Activated T-cell treated with anti-CD3 and anti-CD28 coated beads, Interleukin-2, amount 50 U/mL, for 72 hours (primary cell): Measurements from ENCODE around the gene OGA. TPM values are rescaled to one million over a fixed set of nuclear protein-coding genes. Genes with fewer than 3 reads are reported as not detected.

ENCODE experiments used
- ATAC-seq, 2 donors: fragments of 150-1000 bp; cut with Tn5 transposase; replicated peaks in 1 of 2; 2 replicates each; pipeline ENCODE4 v1.10.0; 2021; ENCODE audit warnings: moderate library complexity in 2 of 2, mild to moderate bottlenecking in 1 of 2
- DNase-seq, 2 donors: peaks; one replicate each; pipeline ENCODE4 v3.0.0; 2021 to 2022; ENCODE audit warnings: mixed read lengths in 1 of 2
- H3K27ac Mint-ChIP-seq: one replicate; pipeline ENCODE4 v1.8.0; 2022; ENCODE audit warnings: mild to moderate bottlenecking, moderate library complexity, mixed read lengths
- H3K27me3 Mint-ChIP-seq: one replicate; pipeline ENCODE4 v1.8.0; 2022; ENCODE audit warnings: low read depth, mixed read lengths
- H3K36me3 Mint-ChIP-seq, 2 donors: one replicate each; pipeline ENCODE4 v1.8.0; 2022; ENCODE audit warnings: mixed read lengths in 2 of 2, mild to moderate bottlenecking in 1 of 2; ENCODE audit not compliant: insufficient read depth in 2 of 2
- H3K4me1 Mint-ChIP-seq: one replicate; pipeline ENCODE4 v1.8.0; 2022; ENCODE audit warnings: low read depth, mixed read lengths
- H3K4me3 Mint-ChIP-seq, 2 donors: one replicate each; pipeline ENCODE4 v1.8.0; 2022; ENCODE audit warnings: mild to moderate bottlenecking in 2 of 2, mixed read lengths in 2 of 2, moderate library complexity in 2 of 2
- H3K9me3 Mint-ChIP-seq, 2 donors: one replicate each; pipeline ENCODE4 v1.8.0; 2022; ENCODE audit warnings: mixed read lengths in 2 of 2
- total RNA-seq, 2 donors: library from RNA; stranded (reverse); gene quantifications; one replicate each; pipeline ENCODE4 v1.2.3, GENCODE V29; 2022

The OGA gene
- 100 to 1,000 TPM; 165 to 170 TPM for total RNA-seq

DNA sequence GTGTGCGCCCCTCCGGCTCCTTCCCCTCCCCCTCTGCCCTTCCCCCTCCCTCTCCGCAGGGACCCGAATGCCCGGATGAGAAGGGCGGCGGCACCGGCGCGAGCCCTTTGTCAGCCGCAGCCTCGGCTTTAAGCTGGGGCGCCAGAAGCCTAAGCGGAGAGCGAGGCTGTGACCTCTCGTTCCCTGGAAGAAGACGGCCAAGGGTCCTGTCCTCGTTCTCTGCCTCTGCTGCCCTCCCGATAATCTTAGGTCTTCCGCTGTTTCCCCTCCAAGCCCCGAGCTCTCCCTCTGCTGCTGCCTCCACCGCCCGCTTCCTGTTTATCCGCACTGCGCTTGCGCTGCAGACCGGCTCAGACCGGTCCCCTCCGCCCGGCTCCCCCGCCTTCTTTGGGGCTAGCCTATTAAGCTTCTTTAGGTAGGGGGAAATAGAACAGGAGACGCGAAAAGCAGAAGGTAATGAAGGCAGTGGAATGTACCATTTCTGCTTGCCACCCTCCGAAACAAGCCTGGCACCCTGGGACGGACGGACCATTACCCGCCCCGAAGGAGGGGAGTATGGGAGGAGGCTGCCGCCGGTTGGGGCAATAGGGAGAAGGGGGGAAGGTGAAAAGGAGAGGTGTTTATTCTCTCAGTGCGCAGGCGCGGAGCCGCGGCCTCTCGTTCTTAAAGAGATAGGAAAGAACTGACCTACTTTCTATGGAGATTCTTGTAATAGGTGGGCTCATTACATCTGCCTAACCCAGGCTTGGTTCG, at the start of gene OGA:
Gene OGA, minus strand, starts transcription at position 326 of the 753 bp plus-strand sequence. CDS start 422 bp downstream, outside the sequence.
- peak; percentile 92 to 93 for ATAC-seq

GRCh38 chr10:101867931-101868330, 49.7 kb upstream of the OGA start:
- Mint-ChIP-seq H3K4me3 (no peak overlapping the region), H3K9me3 (no peaks in the 10 kb centered on the region), H3K36me3 (peaks cover 0 to 4% of the 10 kb centered on the region in 2 donors), H3K27me3 (no peaks in the 10 kb centered on the region), H3K27ac (no peak overlapping the region), H3K4me1 (no peaks in the 10 kb centered on the region)
- ATAC-seq, result no peak
- DNase-seq, result no peak

More for the DNA sequence above, at the start of gene OGA:
- Mint-ChIP-seq H3K4me3 (peak within 1 kb of the TSS; percentile 93 to 96), H3K27ac (peak within 1 kb of the TSS; percentile 94), H3K4me1 (peaks cover 59% of the 10 kb centered on the region), H3K36me3 (peaks cover 14 to 18% of the 10 kb centered on the region in 2 donors), H3K9me3 (no peaks in the 10 kb centered on the region), H3K27me3 (no peaks in the 10 kb centered on the region)
- peak; percentile 97 to 99 for DNase-seq

GRCh38 chr10:101859530-101859929, 41.3 kb upstream of the OGA start:
- H3K27me3 Mint-ChIP-seq, result no peaks in the 10 kb centered on the region

GRCh38 chr10:101858723-101859500, 40.7 kb upstream of the OGA start:
- Mint-ChIP-seq H3K27ac (no peak overlapping the region), H3K9me3 (peaks cover 0 to 2% of the 10 kb centered on the region in 2 donors), H3K36me3 (peaks cover 5 to 13% of the 10 kb centered on the region in 2 donors), H3K27me3 (no peaks in the 10 kb centered on the region), H3K4me3 (no peak overlapping the region), H3K4me1 (peaks cover 10% of the 10 kb centered on the region)
- DNase-seq (no peak), ATAC-seq (peak; percentile 80 to 97)

More at GRCh38 chr10:101859530-101859929, 41.3 kb upstream of the OGA start:
- Mint-ChIP-seq H3K36me3 (peaks cover 5 to 13% of the 10 kb centered on the region in 2 donors), H3K4me1 (peaks cover 10% of the 10 kb centered on the region), H3K9me3 (peaks cover 0 to 2% of the 10 kb centered on the region in 2 donors), H3K4me3 (no peak overlapping the region), H3K27ac (no peak overlapping the region)
- ATAC-seq (peak in 1 of 2 donors; percentile 4), DNase-seq (no peak)

DNA sequence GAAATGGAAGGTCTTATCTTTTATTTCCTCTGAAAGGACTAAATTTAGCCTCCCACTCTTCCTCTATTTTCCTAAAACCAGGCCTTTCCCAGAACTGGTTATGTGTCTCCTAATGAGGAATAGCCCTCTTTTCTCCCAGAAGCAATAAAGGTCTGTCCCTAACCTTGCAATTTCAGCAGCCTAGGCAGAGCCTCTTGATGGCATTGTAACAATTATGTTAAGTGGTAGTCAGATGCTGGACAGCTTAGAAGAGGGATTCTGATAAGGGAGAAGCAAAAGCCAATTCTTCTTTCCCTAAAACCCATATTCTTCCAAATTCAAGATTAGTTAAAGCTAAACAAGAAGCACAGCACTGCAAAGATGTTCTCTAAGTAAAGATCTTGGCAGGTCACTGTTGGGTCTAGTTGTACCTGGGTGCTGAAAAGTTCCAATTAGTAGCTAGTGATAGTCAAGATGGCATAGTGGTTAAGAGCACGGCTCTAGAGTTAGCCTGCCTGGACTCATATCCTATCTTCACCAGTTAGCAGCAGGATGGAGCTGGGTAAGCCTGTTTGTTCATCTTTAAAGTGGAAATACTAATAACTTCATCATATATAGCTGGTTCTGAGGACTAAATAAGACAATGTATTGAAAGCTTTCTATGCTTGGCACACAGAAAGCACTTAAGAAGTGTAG, 39.7 kb upstream of the OGA start:
- H3K36me3 Mint-ChIP-seq, result peaks cover 5 to 13% of the 10 kb centered on the region in 2 donors
- H3K27ac Mint-ChIP-seq, result no peak overlapping the region
- peaks cover 0 to 2% of the 10 kb centered on the region in 2 donors for H3K9me3 Mint-ChIP-seq
- DNase-seq (no peak), ATAC-seq (no peak)
- peaks cover 10% of the 10 kb centered on the region for H3K4me1 Mint-ChIP-seq
- no peak overlapping the region for H3K4me3 Mint-ChIP-seq
- H3K27me3 Mint-ChIP-seq, result no peaks in the 10 kb centered on the region

GRCh38 chr10:101856626-101857025, 38.4 kb upstream of the OGA start:
- Mint-ChIP-seq H3K27me3 (no peaks in the 10 kb centered on the region), H3K4me1 (peaks cover 10% of the 10 kb centered on the region), H3K36me3 (peaks cover 5 to 11% of the 10 kb centered on the region in 2 donors), H3K27ac (no peak overlapping the region), H3K4me3 (no peak overlapping the region), H3K9me3 (peaks cover 0 to 2% of the 10 kb centered on the region in 2 donors)
- ATAC-seq, result no peak
- DNase-seq, result no peak

DNA sequence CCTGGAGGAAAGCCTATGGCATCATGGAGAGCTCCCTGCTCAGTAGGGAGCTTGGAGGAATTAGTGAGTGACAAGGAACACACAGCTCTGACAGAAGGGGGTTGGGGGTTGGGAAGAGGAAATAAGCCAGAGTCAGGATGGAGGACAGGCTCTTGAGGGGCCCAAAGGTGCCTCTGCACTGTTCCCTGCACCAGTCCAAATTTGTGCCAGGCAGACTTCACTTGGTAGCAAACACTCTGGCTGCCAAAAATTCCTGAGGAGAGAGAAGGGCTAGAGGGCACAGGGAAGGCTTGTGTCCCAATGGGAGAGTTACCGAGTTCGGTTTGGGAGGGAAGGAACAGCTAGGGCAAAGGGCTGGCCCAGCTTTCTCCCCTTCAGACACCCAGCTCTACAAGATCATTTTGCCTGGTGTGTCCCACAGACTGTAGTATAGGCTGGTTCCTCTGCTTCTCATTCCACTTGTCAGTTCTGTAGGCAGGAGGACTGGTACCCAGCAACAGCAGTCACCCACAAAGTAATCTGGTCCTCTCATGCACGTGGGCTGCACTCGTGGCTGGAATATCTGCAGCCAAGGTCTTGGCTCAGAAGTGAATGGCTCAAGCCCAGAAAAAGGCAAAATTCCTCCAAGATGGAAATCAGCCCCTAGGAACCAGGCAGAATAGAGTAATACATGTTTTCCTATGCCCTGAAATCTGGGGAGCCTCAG, 33.3 kb upstream of the OGA start:
- no peak for ATAC-seq
- DNase-seq, result no peak
- Mint-ChIP-seq H3K36me3 (peaks cover 0 to 4% of the 10 kb centered on the region in 2 donors), H3K27ac (no peak overlapping the region), H3K9me3 (no peaks in the 10 kb centered on the region), H3K27me3 (no peaks in the 10 kb centered on the region), H3K4me1 (no peaks in the 10 kb centered on the region), H3K4me3 (no peak overlapping the region)

- H3K4me3 Mint-ChIP-seq, result no peak overlapping the region
- ATAC-seq (no peak), DNase-seq (no peak)
- no peak overlapping the region for H3K27ac Mint-ChIP-seq
- H3K27me3 Mint-ChIP-seq, result no peaks in the 10 kb centered on the region
- H3K9me3 Mint-ChIP-seq, result no peaks in the 10 kb centered on the region
- no peaks in the 10 kb centered on the region for H3K4me1 Mint-ChIP-seq
- peaks cover 0 to 4% of the 10 kb centered on the region in 2 donors for H3K36me3 Mint-ChIP-seq
Observed at GRCh38 chr10:101850749-101851148, 32.5 kb upstream of the OGA start.

DNA sequence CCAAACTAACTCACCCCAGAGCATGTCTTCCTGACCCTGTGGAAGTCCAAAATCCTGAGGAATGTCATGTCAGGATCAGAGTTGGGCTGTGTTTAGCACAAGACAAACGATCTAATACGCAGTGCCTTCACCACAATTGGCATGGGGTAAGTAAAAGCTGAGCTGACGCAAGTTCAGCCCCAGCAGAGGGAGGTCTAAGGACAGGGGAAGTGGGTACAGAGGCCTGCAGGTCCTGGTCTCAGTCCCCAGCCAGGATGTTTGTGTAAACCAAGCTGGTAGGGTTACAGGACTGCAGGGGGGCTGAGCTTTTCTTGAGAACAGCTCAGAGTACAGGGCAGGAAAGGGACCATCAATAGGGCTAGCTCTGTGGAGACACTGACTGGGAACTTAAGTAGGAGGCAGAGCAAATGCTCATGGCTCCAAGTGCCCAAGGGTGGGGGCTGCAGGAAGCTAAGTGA, 30.7 kb upstream of the OGA start:
- Mint-ChIP-seq H3K4me1 (peaks cover 6% of the 10 kb centered on the region), H3K27me3 (peaks cover 8% of the 10 kb centered on the region), H3K9me3 (no peaks in the 10 kb centered on the region), H3K4me3 (no peak overlapping the region), H3K36me3 (peaks cover 0 to 4% of the 10 kb centered on the region in 2 donors), H3K27ac (no peak overlapping the region)
- ATAC-seq, result no peak
- DNase-seq, result no peak

- Mint-ChIP-seq H3K4me3 (no peak overlapping the region), H3K36me3 (peaks cover 0 to 4% of the 10 kb centered on the region in 2 donors)
- no peak for ATAC-seq
Observed at GRCh38 chr10:101848408-101848807, 30.2 kb upstream of the OGA start.

GRCh38 chr10:101845893-101846292, 27.6 kb upstream of the OGA start:
- no peak overlapping the region for H3K27ac Mint-ChIP-seq
- H3K9me3 Mint-ChIP-seq, result no peaks in the 10 kb centered on the region
- peaks cover 24% of the 10 kb centered on the region for H3K27me3 Mint-ChIP-seq
- peaks cover 31% of the 10 kb centered on the region for H3K4me1 Mint-ChIP-seq
- H3K4me3 Mint-ChIP-seq, result no peak overlapping the region
- no peak for DNase-seq
- no peak for ATAC-seq
- H3K36me3 Mint-ChIP-seq, result peaks cover 0 to 1% of the 10 kb centered on the region in 2 donors

More at GRCh38 chr10:101848408-101848807, 30.2 kb upstream of the OGA start:
- Mint-ChIP-seq H3K27ac (no peak overlapping the region), H3K9me3 (no peaks in the 10 kb centered on the region), H3K4me1 (peaks cover 6% of the 10 kb centered on the region), H3K27me3 (peaks cover 8% of the 10 kb centered on the region)
- DNase-seq, result no peak
